Loucy (cell line): ENCODE data around the gene HOXA7.

ENCODE experiments used
- H2AFZ ChIP-seq: fragments of 200-600 bp; sonication (generic); 2 replicates; pipeline ENCODE4 v1.6.0; 2016; ENCODE audit warnings: antibody characterized with exemption, mild to moderate bottlenecking, low read length, moderate library complexity
- H3F3A ChIP-seq: fragments of 200-600 bp; 2 replicates; pipeline ENCODE4 v1.6.0; 2016; ENCODE audit warnings: antibody characterized with exemption, low read depth, mild to moderate bottlenecking
- H3K27me3 ChIP-seq: fragments of 200-600 bp; sonication (generic); 2 replicates; pipeline ENCODE4 v1.6.1; 2014; ENCODE audit warnings: low read length, mild to moderate bottlenecking; ENCODE audit not compliant: insufficient read depth, poor library complexity, severe bottlenecking
- H3K36me3 ChIP-seq: fragments of 200-600 bp; sonication (generic); 2 replicates; pipeline ENCODE4 v1.6.1; 2016; ENCODE audit warnings: low read length; ENCODE audit not compliant: insufficient read depth
- H3K4me1 ChIP-seq: fragments of 200-600 bp; sonication (generic); 2 replicates; pipeline ENCODE4 v1.5.1; 2014; ENCODE audit warnings: low read length, mild to moderate bottlenecking; ENCODE audit not compliant: insufficient read depth, poor library complexity, severe bottlenecking
- H3K4me2 ChIP-seq: fragments of 200-600 bp; sonication (generic); 2 replicates; pipeline ENCODE4 v1.6.0; 2014; ENCODE audit warnings: antibody characterized with exemption, low read length, low read depth, mild to moderate bottlenecking; ENCODE audit not compliant: poor library complexity, severe bottlenecking
- H3K4me3 ChIP-seq: fragments of 200-600 bp; sonication (generic); 2 replicates; pipeline ENCODE4 v1.5.1; 2014; ENCODE audit warnings: low read length, mild to moderate bottlenecking, mixed read lengths; ENCODE audit not compliant: poor library complexity, severe bottlenecking
- H3K79me2 ChIP-seq: fragments of 200-600 bp; sonication (generic); 2 replicates; pipeline ENCODE4 v1.6.1; 2014; ENCODE audit warnings: low read length; ENCODE audit not compliant: insufficient read depth
- H3K9ac ChIP-seq: fragments of 200-600 bp; sonication (generic); 2 replicates; pipeline ENCODE4 v1.6.0; 2014; ENCODE audit warnings: mild to moderate bottlenecking, low read depth, low read length, moderate library complexity; ENCODE audit not compliant: poor library complexity, severe bottlenecking
- H3K9me2 ChIP-seq: fragments of 200-600 bp; sonication (generic); replicated peaks from 2 replicates; pipeline ENCODE4 v1.6.1; 2016; ENCODE audit warnings: low read depth, low read length, mixed read lengths
- H3K9me3 ChIP-seq: fragments of 200-600 bp; sonication (generic); 2 replicates; pipeline ENCODE4 v1.6.1; 2014; ENCODE audit warnings: mild to moderate bottlenecking, antibody characterized with exemption, low read length, low read depth; ENCODE audit not compliant: insufficient read depth
- H4K20me1 ChIP-seq: fragments of 200-600 bp; sonication (generic); 2 replicates; pipeline ENCODE4 v1.6.0; 2014; ENCODE audit warnings: antibody characterized with exemption, low read length, mild to moderate bottlenecking; ENCODE audit not compliant: insufficient read depth, poor library complexity, severe bottlenecking
- CTCF ChIP-seq: fragments of 200-600 bp; sonication (generic); conservative IDR thresholded peaks from 2 replicates; pipeline ENCODE4 v1.5.1; 2014; ENCODE audit warnings: mild to moderate bottlenecking, antibody characterized with exemption, low read length
- EZH2phosphoT487 ChIP-seq: fragments of 200-600 bp; IDR thresholded peaks from 2 replicates; pipeline ENCODE4 v1.6.1; 2018; ENCODE audit warnings: antibody characterized with exemption, mild to moderate bottlenecking, moderate library complexity, borderline replicate concordance

Gene HOXA7

GRCh38 chr7:27164367-27165088, 8.1 kb upstream of the HOXA7 start:
- no peak for TF ChIP-seq EZH2phosphoT487
- peak; percentile 28 for TF ChIP-seq CTCF
- H3K4me3 ChIP-seq: peak overlapping the region; percentile 94
- H3K79me2 ChIP-seq: peaks cover 94% of the 10 kb centered on the region
- H3K4me1 ChIP-seq: peaks cover 10% of the 10 kb centered on the region
- H2AFZ ChIP-seq: no peak overlapping the region
- peaks cover 53% of the 10 kb centered on the region for H4K20me1 ChIP-seq
- H3F3A ChIP-seq: peaks cover 14% of the 10 kb centered on the region; the same call in 1 of the 2 replicates
- H3K9ac ChIP-seq: peak overlapping the region; percentile 99
- peaks cover 46% of the 10 kb centered on the region for H3K36me3 ChIP-seq
- H3K4me2 ChIP-seq: peak overlapping the region; percentile 91
- no peaks in the 10 kb centered on the region for H3K9me2 ChIP-seq
- H3K27me3 ChIP-seq: peaks cover 64% of the 10 kb centered on the region
- no peaks in the 10 kb centered on the region for H3K9me3 ChIP-seq

- H3K9ac ChIP-seq: peak overlapping the region; percentile 99
- H4K20me1 ChIP-seq: peaks cover 49% of the 10 kb centered on the region
- peaks cover 14% of the 10 kb centered on the region; the same call in 1 of the 2 replicates for H3F3A ChIP-seq
- H3K9me3 ChIP-seq: no peaks in the 10 kb centered on the region
- H3K36me3 ChIP-seq: peaks cover 44% of the 10 kb centered on the region
- no peak overlapping the region for H2AFZ ChIP-seq
- H3K79me2 ChIP-seq: peaks cover 94% of the 10 kb centered on the region
- H3K27me3 ChIP-seq: peaks cover 58% of the 10 kb centered on the region
- H3K4me2 ChIP-seq: peak overlapping the region; percentile 91
- TF ChIP-seq EZH2phosphoT487 (no peak), CTCF (no peak)
- H3K9me2 ChIP-seq: no peaks in the 10 kb centered on the region
- peaks cover 13% of the 10 kb centered on the region for H3K4me1 ChIP-seq
- H3K4me3 ChIP-seq: peak overlapping the region; percentile 94
These were observed 7.5 kb upstream of the HOXA7 start for GRCh38 chr7:27164045-27164366.

GRCh38 chr7:27163288-27164044, 7.0 kb upstream of the HOXA7 start:
- H3K9me2 ChIP-seq: no peaks in the 10 kb centered on the region
- H3K4me3 ChIP-seq: peak overlapping the region; percentile 94
- peaks cover 49% of the 10 kb centered on the region for H4K20me1 ChIP-seq
- H3K9me3 ChIP-seq: no peaks in the 10 kb centered on the region
- H3K36me3 ChIP-seq: peaks cover 39% of the 10 kb centered on the region
- peaks cover 94% of the 10 kb centered on the region for H3K79me2 ChIP-seq
- peak overlapping the region; percentile 99 for H3K9ac ChIP-seq
- peak overlapping the region; percentile 91 for H3K4me2 ChIP-seq
- no peak overlapping the region for H2AFZ ChIP-seq
- peaks cover 12% of the 10 kb centered on the region; the same call in 1 of the 2 replicates for H3F3A ChIP-seq
- TF ChIP-seq CTCF (no peak), EZH2phosphoT487 (no peak)
- peaks cover 53% of the 10 kb centered on the region for H3K27me3 ChIP-seq
- peaks cover 17% of the 10 kb centered on the region for H3K4me1 ChIP-seq
